HG03108 (cell line): ENCODE results near the gene HNRNPH3.

ENCODE experiments used
- ATAC-seq: cut with Tn5 transposase; IDR thresholded peaks from one replicate; pipeline ENCODE4 v1.9.1; 2021; ENCODE audit warnings: moderate library complexity; ENCODE audit not compliant: unreplicated experiment

HNRNPH3 gene

DNA sequence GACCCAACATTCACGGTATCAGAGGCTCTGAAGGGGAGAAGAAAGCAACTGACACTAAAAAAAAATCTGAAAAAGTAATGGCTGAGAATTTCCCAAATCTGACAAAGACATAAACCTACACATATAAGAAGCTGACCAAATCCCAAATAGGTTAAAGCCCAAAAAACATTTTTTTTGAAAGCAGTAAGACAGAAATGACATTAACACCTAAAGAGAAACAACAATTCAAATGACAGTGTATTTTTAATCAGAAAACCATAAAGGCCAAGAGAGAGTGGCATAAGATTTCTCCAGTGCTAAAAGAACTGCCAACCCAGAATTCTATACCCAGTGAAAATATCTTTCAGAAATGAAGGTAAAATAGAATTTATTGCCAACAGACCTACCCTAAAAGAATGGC, 39.7 kb downstream of the HNRNPH3 start:
- ATAC-seq = no peak

DNA sequence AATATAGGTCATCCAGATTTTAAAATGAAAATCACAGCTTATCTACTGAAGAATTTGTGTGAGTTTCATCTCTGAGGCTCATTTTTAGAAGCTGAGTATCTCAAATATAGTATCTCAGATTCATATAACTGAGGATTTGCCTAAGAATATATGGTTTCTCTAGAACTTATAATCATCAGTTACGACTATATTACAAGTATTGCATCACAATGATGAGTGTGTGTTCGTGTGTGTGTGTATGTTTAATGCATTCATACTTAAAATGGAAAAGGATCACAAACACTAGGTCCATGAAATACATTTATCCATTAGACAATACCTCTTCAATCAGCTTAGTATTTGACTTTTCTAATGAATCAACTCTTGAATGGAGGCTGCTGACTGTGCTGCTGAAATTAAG, 53.9 kb downstream of the HNRNPH3 start:
- ATAC-seq = no peak
